Measurements from ENCODE around the gene PRSS33.

PRSS33 gene

GRCh38 chr16:2737895-2738418, 49.4 kb downstream of the PRSS33 start:
- DNase-seq, result no peak

DNA sequence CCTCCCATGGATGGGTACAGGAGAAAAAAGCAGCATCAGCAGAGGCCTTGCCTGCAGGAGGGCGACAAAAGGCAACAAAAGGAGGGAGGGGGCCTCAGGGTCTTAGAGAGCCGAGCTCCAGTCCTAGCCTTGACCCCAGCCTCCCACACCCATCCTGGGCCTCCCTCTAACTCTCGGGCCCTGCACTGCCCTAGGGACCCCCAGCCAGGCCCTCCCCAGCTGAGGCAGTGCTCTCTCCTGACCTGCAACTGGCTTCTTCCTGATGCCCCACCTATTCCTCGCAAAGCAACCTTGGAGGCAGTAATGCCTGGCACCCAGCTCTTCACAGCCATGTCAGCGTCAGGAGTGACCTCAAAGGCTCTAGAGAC, 50.1 kb downstream of the PRSS33 start:
- DNase-seq, result no peak

GRCh38 chr16:2736476-2737237, 50.7 kb downstream of the PRSS33 start:
- no peak for DNase-seq

- no peak for DNase-seq
Observed at GRCh38 chr16:2734844-2735515, 52.4 kb downstream of the PRSS33 start.

Data from NCI-H1105 treated with DMSO at 0.1 percent for 48 hours (cell line).